GM21529 (cell line): ENCODE measurements around the gene NHLRC4.
A peak's percentile ranks its signal among the peaks of the same experiment; 100 is the strongest.

Source experiments
- ATAC-seq: cut with Tn5 transposase; IDR thresholded peaks from one replicate; pipeline ENCODE4 v1.9.1; 2021; ENCODE audit not compliant: unreplicated experiment

Gene NHLRC4

GRCh38 chr16:565419-566330 lies 1.1 kb upstream of the NHLRC4 start:
- no peak for ATAC-seq

DNA sequence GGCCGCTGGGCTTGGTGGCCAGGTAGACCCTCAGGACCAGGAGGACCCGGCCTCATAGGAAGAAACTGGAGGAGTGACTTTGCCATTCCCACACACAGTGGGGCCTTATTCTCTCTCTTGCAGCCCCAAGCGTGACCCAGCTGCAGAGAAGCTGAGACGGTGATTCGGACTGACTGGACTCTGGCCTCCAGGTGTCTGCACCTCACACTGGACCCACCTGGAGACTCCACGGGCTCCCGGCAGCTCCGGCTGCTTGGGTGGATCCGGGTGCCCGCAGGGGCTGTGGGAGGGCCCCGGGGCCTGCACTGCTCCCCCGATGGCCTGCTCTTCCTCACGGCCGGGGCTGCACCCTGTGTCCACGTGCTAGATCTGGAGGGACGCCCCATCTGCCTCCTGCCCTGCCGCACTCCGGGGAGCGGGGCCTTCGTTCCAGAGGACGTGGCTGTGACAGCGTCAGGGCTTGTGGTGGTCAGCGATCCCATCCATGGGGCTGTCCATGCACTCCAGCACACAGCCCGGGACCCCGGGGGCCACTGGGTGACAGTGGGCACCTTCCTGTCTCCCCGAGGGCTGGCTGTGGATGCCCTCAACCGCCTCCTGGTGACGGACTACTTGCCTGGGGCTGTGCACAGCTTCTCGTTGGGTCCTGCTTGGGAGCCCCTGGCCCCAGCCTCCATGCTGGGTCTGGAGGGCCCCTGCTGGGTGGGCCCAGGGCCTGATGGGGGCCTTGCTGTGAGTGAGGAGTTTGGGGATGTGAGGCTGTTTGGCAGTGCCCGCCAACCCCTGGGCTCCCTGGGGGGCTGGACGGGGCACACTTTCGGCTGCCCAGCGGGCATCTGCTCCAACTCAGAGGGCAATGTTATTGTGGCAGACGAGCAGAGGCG lies 810 bp downstream of the NHLRC4 start:
- ATAC-seq, result no peak

GRCh38 chr16:568401-569258 lies 1.8 kb downstream of the NHLRC4 start:
- ATAC-seq, result no peak

- ATAC-seq, result peak; percentile 50
Measured at GRCh38 chr16:569445-570254, 2.8 kb downstream of the NHLRC4 start, which contains the start of gene PIGQ. Gene PIGQ (plus strand): TSS chr16:569968. CDS start chr16:574075, 4,107 bp downstream.

DNA sequence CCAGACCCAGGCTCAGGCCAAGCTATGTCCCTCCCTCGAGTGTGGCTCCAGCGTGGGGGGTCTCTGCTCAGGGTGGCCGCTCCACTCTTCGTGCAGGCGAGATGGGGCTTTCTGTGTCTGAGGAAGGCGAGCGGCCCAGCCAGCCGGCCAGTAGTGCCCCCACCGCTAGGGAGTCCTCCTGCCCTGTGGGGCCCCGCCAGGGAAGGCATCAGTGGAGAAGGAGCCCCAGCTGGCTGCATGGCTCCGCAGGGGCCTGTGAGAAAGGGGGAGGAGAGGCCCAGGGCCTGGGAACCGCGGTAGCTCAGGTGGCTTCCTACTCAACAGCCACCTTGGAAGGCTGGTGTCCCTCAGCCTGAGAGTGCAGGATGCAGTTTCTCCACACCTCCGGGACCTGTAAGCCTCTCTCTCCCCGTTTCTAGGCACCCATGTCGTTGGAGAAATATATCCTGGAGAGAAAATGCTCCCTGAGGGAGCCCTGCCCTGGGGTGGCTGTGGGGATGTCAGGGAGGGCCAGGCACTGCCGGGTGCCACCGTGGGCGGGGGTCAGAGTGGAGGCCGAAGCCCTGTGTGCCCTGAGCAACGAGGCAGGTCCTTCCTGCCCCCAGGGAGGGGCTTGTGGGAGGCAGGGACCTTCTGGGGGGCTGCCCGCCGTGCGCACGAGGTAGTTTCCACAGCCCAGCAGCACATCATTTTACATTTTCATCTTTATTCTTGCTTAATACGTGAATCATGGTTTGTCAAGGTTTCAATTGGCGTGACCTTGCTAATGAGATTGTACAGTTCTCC lies 6.3 kb downstream of the NHLRC4 start:
- ATAC-seq, result no peak

GRCh38 chr16:574021-574760 lies 7.4 kb downstream of the NHLRC4 start:
- ATAC-seq, result no peak

GRCh38 chr16:575354-576196 lies 8.8 kb downstream of the NHLRC4 start:
- no peak for ATAC-seq

- ATAC-seq, result no peak
Measured at GRCh38 chr16:576197-576822, 9.5 kb downstream of the NHLRC4 start.

- ATAC-seq, result no peak
Measured at GRCh38 chr16:576823-577201, 10.0 kb downstream of the NHLRC4 start.

DNA sequence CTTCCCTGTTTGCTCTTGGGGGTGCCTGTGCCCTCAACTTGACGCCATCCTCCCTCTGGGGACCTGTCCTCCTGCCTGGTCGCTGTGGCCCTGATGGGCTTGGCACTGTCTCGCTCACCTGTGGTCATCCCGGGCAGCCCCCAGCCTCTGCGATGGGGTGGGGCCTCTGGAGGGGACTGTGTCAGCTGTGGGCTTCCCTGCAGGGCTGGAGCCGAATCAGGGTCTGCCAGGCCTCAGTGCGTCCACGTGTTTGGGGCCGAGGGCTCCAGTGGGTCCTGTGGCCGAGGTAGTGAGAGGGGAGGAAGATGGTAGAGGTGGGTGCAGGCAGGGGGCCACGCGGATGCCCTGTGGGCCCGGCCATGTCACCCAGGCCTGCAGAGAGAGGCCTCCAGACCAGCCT lies 11.0 kb downstream of the NHLRC4 start:
- no peak for ATAC-seq

DNA sequence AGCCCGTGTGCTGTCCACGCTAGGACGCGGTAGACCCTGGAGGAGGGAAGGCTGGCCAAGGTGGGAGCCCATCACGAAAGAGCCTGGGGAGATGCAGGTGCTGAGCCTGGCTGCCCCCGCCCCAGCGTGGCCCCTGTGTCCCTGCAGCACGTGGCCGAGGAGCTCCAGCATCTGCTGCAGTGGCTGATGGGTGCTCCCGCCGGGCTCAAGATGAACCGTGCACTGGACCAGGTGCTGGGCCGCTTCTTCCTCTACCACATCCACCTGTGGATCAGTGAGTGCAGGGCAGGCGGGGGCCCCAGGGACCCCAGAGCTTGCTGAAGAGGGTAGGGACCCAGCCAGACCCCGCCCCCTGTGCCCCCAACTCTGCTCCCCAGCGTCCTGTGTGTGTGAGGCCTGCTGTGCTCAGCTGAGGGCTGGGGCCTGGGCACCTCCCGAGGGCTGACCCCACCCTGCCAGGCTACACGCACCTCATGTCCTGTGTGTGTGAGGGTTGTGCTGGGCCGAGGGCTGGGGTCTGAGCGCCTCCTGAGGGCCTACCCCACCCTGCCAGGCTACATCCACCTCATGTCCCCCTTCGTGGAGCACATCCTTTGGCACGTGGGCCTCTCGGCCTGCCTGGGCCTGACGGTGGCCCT lies 11.5 kb downstream of the NHLRC4 start:
- ATAC-seq, result no peak

DNA sequence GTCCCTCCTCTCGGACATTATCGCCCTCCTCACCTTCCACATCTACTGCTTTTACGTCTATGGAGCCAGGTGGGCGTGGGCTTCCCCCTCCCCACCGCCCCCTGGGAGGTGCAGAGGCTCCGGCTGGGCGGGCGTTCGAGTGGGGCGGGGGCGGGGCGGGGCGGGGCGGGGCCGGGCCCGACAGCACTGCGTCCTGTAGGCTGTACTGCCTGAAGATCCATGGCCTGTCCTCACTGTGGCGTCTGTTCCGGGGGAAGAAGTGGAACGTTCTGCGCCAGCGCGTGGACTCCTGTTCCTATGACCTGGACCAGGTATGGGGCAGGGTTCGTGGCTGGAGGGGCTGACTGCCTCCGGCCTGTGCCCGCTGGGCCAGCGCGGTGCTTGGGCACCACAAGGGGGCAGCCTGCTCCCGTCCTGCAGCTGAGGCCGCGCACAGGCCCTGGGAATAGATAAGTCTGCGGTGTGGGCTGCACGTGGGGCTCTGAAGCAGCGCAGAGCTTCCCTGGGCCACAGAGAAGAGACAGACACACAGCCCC lies 12.1 kb downstream of the NHLRC4 start:
- ATAC-seq, result peak; percentile 47

DNA sequence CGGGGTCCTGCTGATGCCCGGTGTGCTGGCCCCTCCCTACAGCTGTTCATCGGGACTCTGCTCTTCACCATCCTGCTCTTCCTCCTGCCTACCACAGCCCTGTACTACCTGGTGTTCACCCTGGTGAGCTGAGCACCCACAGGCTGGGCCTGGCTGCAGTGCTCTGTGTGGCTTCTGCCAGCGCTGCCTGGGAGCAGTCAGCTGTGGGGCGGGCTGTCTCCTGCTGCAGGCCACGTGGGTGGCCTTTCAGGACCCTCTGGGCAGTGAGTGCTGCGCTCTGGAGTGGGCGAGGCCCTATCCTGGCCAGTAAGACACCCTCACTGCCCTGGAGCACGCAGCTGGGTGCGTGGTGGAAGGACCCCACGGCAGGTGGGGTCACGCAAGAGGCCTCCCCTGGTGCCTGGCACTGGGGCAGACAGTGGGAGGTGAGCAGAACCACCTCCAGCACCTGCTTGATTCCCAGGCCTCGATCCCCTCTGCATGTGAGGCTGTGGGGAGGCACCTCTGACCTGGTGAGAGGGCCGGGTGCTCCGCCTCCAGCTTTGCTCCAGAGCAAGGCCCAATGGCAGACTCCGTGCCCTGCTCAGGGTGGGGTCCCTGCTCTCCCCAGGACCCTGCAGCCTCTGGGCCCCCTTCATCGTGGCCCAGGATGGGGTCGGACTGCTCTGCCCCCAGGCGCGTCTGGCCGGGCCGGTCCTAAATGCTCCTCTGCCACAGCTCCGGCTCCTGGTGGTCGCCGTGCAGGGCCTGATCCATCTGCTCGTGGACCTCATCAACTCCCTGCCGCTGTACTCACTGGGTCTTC lies 13.5 kb downstream of the NHLRC4 start:
- ATAC-seq, result no peak

- ATAC-seq, result no peak
Measured at GRCh38 chr16:580946-581498, 14.2 kb downstream of the NHLRC4 start.

DNA sequence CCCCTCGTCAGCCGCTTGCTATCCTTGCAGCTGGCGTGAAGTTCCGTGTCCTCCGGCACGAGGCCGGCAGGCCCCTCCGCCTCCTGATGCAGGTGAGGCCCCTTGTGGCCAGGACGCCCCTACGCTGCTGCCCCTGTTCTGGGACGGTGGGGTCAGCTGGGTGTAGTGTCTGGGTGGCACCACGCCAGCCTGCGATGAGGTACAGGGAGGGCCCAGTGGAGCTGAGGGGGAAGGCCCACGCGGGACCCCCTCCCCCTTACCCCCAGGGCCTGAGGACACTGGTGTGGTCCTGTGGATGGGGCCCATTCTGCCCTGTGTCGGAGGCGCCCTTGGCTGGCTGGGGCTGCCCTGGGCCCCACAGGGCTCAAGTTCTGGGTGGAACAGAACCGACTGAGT lies 15.4 kb downstream of the NHLRC4 start:
- no peak for ATAC-seq
